Omental fat pad (tissue), 4 donors: Measurements from ENCODE around the gene ADAMTSL3. TPM values are rescaled to one million over a fixed set of nuclear protein-coding genes. Genes with fewer than 3 reads are reported as not detected.

Source experiments
- ATAC-seq: fragments of 150-250 bp; one replicate; pipeline ENCODE4 v1.9.1; 2016; ENCODE audit warnings: mild to moderate bottlenecking, moderate library complexity; ENCODE audit not compliant: low FRiP score
- DNase-seq: peaks from one replicate; pipeline ENCODE4 v3.0.0-alpha.2; 2019; ENCODE audit warnings: low spot score
- total RNA-seq, 4 donors: library from RNA; depleted of rRNA; stranded (reverse); fragments of >200 nt; gene quantifications; one replicate each; pipeline ENCODE4 v1.1.0, GENCODE V29; 2016
- TF ChIP-seq, protein P1 (sequence below), 3 donors: fragments of 450-650 bp; IDR thresholded peaks; one replicate each; pipeline ENCODE4 v1.5.1; 2016 to 2017; ENCODE audit warnings: antibody characterized with exemption in 3 of 3, mild to moderate bottlenecking in 3 of 3, moderate library complexity in 2 of 3

Gene ADAMTSL3
- total RNA-seq, 4 donors from 2014 or later: 4.9 to 28.1 (median 8.4) TPM

DNA sequence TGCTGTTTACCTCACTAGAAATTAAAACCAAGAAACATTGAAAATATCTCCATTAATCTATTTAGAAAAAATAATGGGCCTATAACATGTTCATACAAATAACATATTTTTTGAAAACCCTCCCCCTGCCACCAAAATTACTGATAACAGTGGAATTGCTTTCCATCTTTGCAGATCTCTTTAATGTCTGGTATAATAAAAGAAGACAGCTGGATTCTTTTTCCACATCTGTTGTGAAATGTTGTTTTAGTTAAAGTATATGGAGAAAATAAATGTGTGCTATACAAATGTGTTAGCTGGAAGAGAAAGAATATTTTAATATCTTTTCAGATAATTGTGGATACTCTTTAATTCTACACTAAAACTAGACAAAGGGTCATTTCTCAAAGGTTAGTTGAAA lies 330.7 kb downstream of the ADAMTSL3 start:
- ATAC-seq (no peak), DNase-seq (no peak)
- TF ChIP-seq, protein P1, sequence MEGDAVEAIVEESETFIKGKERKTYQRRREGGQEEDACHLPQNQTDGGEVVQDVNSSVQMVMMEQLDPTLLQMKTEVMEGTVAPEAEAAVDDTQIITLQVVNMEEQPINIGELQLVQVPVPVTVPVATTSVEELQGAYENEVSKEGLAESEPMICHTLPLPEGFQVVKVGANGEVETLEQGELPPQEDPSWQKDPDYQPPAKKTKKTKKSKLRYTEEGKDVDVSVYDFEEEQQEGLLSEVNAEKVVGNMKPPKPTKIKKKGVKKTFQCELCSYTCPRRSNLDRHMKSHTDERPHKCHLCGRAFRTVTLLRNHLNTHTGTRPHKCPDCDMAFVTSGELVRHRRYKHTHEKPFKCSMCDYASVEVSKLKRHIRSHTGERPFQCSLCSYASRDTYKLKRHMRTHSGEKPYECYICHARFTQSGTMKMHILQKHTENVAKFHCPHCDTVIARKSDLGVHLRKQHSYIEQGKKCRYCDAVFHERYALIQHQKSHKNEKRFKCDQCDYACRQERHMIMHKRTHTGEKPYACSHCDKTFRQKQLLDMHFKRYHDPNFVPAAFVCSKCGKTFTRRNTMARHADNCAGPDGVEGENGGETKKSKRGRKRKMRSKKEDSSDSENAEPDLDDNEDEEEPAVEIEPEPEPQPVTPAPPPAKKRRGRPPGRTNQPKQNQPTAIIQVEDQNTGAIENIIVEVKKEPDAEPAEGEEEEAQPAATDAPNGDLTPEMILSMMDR (IDR thresholded peaks at IDR 0.05): no peak

DNA sequence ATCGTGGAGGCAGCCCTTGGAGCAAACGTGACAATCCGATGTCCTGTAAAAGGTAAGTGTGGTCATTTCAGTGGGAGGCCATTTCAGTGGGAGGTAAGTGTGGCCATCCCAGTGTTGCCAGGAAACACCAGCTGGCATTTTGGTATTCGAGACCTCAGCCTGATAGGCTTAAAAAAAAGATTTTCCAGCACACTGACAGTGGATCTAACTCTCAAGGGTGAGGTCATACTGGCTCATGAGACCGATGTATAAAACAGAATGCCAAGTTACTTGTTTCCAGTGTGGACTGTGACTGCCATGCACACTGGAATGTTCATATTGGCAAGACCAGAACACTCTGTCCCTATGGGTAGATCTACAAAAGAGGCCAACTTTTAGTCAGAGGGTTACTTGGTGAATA lies 337.2 kb downstream of the ADAMTSL3 start:
- TF ChIP-seq, protein P1 (IDR thresholded peaks at IDR 0.05): no peak
- no peak for ATAC-seq
- DNase-seq: no peak

DNA sequence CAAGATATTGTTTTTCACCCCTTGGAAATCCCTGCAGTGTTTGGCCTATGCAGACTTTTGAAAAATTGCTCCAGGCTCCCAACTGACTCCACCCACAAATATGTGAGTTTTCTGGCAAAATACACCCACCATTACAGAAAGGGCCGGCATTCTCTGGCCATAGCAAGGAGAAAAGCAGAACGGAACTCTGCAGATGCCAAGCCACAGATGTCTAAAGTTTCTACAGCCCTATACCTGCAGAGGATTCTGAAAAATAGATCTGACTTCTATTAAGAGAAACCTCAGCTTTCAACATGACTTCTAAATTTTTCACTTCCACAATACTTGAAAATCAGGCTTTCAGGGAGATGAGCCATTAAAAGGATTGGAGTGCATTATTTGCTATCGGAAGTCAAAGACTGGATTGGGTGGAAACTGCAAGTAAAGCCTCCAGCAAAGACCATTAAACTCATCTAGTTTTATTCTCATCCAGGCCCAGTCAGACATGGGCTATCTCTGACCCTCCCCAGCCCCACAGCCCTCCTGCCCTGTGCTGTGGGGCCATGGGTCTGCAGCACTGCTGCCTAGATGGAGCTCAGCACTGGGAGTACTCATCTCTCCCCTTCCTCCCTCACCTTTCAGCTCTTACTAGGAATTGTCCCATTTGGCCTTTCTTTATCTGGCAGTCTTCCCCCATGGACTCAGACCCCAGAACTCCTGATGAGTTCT lies 338.6 kb downstream of the ADAMTSL3 start:
- TF ChIP-seq, protein P1 (IDR thresholded peaks at IDR 0.05): no peak
- DNase-seq (no peak), ATAC-seq (no peak)

DNA sequence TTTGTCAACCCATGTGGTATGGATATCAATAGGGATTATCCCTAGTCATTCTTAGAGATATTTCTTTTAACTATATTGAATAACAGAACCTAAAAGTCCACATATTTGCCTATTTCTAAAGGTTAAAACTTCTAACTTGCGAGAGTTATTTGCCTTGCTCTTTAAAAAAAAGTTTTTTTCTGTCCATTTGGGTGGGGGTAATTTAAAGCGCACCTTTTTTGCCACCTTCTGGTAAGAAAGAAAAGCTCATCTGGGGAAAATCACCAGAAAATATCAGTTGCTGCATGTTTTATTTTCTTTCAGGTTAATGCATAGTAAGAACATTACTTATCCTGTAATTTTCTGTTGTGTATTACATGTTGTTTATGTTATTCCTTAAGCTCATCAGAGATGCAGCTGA lies 339.7 kb downstream of the ADAMTSL3 start:
- TF ChIP-seq, protein P1 (IDR thresholded peaks at IDR 0.05): no peak
- DNase-seq (no peak), ATAC-seq (no peak)

DNA sequence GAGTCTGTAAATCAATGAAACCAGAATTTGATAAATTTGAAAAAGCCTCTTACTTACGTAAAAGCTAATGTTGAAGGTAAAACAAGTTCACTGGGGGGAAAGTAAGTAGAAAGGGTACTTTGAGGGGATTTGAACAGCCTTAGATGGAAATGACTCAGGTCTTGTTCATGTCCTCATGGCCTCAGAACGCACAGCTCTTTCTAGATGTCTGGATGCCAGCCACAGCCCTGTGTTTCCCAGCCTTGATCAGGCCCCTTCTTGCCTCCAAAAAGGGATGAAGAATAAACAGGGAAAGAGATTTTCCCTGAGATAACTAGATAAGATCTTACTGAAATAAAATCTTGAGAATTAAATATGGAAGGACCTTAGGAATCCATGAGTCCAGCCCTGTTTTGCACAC lies 344.6 kb downstream of the ADAMTSL3 start:
- no peak for DNase-seq
- ATAC-seq: no peak
- TF ChIP-seq, protein P1 (IDR thresholded peaks at IDR 0.05): no peak

DNA sequence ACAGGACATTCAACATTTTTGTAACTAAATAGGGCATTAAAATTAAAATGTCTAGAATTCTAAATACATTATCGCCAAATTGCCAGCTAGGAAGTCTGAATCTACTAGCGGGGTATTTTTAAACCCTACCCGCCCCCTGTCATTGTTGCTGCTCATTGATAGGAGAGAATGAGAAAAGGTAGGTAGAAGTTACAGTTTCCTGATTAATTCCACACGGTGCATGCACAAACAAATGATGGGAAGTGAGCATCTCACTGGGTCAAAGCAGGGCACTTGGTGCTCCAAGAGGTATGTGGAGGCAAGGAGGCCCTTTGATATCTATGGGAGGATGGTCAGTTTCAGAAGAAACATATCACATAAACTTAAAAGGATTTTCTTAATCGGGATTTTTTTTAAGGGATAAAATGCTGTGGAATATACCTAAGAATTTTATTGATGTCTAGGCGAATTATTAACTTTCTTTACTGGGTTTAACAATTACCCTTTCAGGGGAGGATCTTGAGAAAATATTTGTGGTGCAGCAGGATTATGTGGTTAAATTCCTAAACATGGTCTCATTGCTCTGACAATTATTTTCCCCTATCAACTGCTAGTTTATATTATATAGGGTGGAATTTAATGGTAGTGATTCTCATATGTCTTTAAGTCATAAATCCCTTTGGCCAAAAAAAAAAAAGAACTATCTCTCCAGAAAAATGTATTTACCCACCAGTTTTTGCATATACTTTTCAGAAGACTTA lies 345.6 kb downstream of the ADAMTSL3 start:
- ATAC-seq: no peak
- no peak for DNase-seq
- TF ChIP-seq, protein P1 (IDR thresholded peaks at IDR 0.05): no peak

DNA sequence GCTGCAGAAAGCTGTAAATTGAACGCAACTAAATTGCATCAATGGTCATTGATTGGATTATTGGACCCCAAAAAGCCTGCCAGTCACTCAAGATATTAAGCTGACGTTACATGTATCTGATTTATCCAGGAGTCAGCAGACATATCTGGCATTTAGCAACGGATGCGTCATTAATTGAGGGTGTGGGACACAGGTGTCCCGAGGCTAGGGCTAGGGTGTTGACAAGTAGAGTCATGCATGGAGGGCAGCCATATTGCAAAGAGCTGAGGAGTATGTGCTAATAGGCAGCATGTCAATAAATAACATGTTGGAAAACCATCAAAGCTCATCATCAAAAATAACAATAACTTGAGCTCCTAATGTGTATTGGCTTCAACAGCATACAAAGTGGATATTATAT lies 347.1 kb downstream of the ADAMTSL3 start:
- ATAC-seq: no peak
- TF ChIP-seq, protein P1 (IDR thresholded peaks at IDR 0.05): no peak
- no peak for DNase-seq
